IPS-15b (cell line): Measurements from ENCODE around the gene TOMM40.
A peak's percentile ranks its signal among the peaks of the same experiment; 100 is the strongest.

Experiments
- H3K27me3 ChIP-seq: one replicate; pipeline ENCODE4 v1.6.1; 2013; ENCODE audit warnings: low read length; ENCODE audit not compliant: control insufficient read depth, insufficient read depth
- H3K36me3 ChIP-seq: one replicate; pipeline ENCODE4 v1.6.1; 2013; ENCODE audit warnings: low read length; ENCODE audit not compliant: control insufficient read depth, insufficient read depth
- H3K4me1 ChIP-seq: one replicate; pipeline ENCODE4 v1.6.1; 2013; ENCODE audit warnings: mild to moderate bottlenecking, low read length; ENCODE audit not compliant: control insufficient read depth, insufficient read depth
- H3K4me3 ChIP-seq: one replicate; pipeline ENCODE4 v1.5.1; 2013; ENCODE audit warnings: low read depth, low read length
- H3K9ac ChIP-seq: one replicate; pipeline ENCODE4 v1.6.1; 2013; ENCODE audit warnings: low read depth, mild to moderate bottlenecking, low read length
- H3K9me3 ChIP-seq: one replicate; pipeline ENCODE4 v1.6.1; 2013; ENCODE audit warnings: mild to moderate bottlenecking, low read length; ENCODE audit not compliant: control insufficient read depth, insufficient read depth

TOMM40 gene

DNA sequence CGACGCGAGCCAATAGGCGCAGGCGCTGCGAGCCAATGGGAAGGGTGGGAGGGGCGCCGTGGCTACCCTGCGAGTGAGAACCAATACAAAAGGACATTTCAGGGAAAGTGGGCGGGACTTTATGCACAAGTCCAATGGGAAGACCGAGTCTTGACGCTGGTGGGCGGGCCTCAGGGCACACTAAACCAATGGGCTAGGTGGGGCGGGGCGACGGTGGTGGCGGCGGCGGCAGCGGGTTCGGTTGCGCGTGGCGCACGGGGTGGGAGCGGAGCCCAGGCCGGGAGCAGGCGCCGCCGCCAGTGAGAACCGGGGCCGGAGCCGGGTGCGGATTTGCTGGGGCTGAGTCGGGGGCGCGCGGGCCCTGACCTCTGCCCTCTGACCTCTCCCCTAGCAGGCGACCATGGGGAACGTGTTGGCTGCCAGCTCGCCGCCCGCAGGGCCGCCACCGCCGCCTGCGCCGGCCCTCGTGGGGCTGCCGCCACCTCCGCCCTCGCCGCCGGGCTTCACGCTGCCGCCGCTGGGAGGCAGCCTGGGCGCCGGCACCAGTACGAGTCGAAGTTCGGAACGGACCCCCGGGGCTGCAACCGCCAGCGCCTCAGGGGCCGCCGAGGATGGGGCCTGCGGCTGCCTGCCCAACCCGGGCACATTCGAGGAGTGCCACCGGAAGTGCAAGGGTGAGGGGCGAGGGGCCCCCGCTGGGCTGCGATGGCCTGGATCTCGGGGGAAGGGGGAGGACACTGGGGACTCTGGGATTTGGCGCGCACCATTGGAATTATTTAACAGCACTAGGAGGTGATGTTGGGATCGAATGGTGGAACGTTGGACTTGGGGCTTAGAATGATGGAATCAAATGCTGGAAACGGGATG, at the start of gene TOMM40:
Gene TOMM40, plus strand, starts transcription at position 239 of the 867 bp plus-strand sequence. Its CDS starts 162 bp downstream, at position 401.
- Histone ChIP-seq H3K4me1 (peaks cover 4% of the 10 kb centered on the region), H3K9me3 (no peaks in the 10 kb centered on the region), H3K9ac (peak within 1 kb of the TSS; percentile 82), H3K36me3 (peaks cover 58% of the 10 kb centered on the region), H3K27me3 (no peaks in the 10 kb centered on the region), H3K4me3 (peak within 1 kb of the TSS; percentile 96)

DNA sequence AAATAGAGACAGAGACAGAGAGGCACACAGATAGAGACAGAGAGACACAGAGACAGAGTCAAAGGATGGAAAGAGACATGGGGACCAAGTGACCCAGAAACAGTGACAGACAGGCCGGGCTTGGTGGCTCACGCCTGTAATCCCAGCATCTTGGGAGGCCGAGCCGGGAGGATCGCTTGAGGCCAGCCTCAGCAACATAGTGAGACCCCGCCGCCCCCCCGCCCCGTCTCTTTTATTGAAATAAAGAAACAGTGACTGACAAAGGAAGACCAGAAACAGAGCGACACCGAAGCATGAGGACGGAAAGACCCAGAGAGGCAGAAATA, 45.8 kb upstream of the TOMM40 start:
- peaks cover 6% of the 10 kb centered on the region for H3K4me1 ChIP-seq

DNA sequence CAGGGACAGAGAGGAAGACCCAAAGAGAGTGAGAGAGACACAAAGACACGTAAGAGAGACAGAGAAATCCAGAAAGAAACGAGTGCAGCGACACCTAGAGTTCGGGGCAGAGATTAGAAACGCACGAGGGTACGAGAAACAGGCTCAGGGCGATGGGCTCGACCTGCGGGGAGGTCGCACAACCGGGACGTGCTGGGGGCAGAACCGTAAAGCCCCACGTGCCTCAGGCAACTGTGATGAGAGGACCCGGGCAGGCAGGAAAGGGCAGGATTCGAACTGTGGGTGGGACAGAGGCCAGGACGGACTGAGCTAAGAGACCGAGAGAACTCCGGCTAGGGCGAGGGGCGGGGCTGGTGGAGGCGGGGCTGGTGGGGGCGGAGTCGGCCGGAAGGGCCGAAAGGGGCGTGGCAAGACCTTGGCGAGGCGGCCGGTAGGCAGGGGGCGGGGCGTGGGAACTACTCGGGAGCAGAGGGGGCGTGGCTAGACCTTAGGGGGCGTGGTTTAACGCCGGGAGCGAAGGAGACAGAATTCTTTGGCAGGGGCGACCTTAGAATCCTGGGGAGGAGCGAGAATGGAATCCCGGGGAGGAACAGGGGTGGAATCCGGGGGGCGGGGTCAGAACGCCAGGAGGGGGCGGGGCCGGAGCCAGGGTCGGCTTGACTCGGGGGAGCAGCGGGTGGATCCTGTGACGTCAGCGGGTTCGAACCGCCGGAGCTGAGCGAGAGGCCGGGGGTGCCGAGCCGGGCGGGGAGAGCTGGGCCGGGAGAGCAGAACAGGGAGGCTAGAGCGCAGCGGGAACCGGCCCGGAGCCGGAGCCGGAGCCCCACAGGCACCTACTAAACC, 45.2 kb upstream of the TOMM40 start, which contains the start of gene NECTIN2:
Gene NECTIN2, plus strand, starts transcription at position 686 of the 843 bp plus-strand sequence. CDS start 229 bp downstream, outside the sequence.
- Histone ChIP-seq H3K27me3 (peaks cover 7% of the 10 kb centered on the region), H3K9ac (peak within 1 kb of the TSS; percentile 93), H3K9me3 (no peaks in the 10 kb centered on the region), H3K4me3 (peak within 1 kb of the TSS; percentile 97), H3K36me3 (peaks cover 9% of the 10 kb centered on the region), H3K4me1 (peaks cover 10% of the 10 kb centered on the region)

More for the DNA sequence above, 45.8 kb upstream of the TOMM40 start:
- no peak overlapping the region for H3K9ac ChIP-seq
- peak overlapping the region; percentile 69 for H3K4me3 ChIP-seq
- no peaks in the 10 kb centered on the region for H3K9me3 ChIP-seq
- peaks cover 7% of the 10 kb centered on the region for H3K27me3 ChIP-seq
- peaks cover 6% of the 10 kb centered on the region for H3K36me3 ChIP-seq

DNA sequence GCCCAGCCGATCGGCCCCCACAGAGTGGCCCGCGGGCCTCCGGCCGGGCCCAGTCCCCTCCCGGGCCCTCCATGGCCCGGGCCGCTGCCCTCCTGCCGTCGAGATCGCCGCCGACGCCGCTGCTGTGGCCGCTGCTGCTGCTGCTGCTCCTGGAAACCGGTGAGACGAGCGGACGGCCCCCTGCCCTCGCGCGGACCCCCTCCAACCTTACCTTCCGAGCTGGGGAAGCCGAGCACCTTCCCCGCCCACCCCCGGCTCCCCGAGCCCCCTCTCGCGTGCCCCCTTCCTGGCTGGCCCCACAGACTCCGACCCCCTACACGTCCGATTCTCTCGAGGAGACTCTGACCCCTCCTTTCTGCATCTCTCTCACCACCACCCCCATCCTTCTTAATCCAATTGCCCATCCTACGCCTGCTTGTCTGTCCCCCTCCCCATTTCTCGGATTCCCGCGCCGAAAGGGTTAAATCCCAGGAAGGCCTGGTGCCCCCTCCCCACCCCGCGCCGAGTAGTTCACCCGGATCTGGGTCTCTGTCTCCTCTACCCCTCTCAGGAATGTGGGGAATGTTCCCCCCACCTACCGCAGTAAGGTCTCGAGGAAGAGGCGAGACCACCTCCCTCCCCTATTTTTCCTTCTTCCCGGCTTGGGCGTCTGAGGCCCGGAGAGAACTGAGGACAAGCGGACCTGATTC, 44.5 kb upstream of the TOMM40 start:
- Histone ChIP-seq H3K9ac (peak overlapping the region; percentile 93), H3K36me3 (peaks cover 13% of the 10 kb centered on the region), H3K4me1 (peaks cover 13% of the 10 kb centered on the region), H3K4me3 (peak overlapping the region; percentile 97), H3K27me3 (peaks cover 7% of the 10 kb centered on the region), H3K9me3 (no peaks in the 10 kb centered on the region)

DNA sequence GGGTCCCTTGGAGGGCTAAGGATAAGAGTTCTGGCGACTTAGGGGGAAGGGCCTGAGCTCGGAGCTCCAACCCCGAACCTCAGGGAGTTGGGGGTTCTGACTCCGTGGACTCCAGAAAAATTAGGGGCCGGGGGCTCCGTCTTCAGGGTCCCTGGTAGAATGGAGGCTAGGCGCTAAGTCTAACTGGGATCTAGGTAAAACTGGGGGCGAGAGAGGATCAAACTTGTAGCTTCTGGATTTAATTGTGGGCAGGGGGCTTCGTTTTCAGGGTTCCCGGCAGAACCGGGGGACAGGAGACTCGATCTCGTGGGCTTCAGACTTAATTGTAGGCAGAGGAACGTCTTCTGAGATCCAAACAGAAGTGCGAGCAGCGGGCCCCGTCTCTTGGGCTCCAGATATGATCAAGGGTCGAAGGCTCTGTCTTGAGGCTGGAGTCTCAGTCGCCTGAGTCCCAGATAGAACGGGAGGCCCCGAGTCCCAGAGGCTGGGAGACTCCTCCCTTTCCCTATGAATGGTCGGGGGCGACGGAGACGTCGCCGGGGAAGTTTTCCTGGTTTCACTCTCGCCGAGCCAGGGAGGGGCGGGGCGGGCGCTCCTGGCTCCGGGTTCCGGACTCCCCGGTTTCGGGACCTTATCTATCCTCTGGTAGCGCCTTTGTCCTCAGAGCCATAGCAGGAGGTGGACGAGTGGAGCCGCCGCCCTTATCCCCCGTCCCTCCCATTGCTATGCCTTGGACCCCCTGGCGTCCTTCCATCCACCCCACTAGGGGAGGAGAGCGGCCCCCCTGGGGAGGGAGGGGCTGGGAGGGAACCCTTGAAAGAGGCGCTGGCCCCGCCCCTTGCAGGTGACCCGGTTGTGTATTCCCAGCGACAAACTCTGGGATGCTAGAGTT, 43.7 kb upstream of the TOMM40 start:
- H3K4me3 ChIP-seq, result peak overlapping the region; percentile 97
- H3K27me3 ChIP-seq, result peaks cover 4% of the 10 kb centered on the region
- H3K4me1 ChIP-seq, result peaks cover 15% of the 10 kb centered on the region
- H3K9ac ChIP-seq, result peak overlapping the region; percentile 93
- H3K9me3 ChIP-seq, result no peaks in the 10 kb centered on the region
- peaks cover 16% of the 10 kb centered on the region for H3K36me3 ChIP-seq

DNA sequence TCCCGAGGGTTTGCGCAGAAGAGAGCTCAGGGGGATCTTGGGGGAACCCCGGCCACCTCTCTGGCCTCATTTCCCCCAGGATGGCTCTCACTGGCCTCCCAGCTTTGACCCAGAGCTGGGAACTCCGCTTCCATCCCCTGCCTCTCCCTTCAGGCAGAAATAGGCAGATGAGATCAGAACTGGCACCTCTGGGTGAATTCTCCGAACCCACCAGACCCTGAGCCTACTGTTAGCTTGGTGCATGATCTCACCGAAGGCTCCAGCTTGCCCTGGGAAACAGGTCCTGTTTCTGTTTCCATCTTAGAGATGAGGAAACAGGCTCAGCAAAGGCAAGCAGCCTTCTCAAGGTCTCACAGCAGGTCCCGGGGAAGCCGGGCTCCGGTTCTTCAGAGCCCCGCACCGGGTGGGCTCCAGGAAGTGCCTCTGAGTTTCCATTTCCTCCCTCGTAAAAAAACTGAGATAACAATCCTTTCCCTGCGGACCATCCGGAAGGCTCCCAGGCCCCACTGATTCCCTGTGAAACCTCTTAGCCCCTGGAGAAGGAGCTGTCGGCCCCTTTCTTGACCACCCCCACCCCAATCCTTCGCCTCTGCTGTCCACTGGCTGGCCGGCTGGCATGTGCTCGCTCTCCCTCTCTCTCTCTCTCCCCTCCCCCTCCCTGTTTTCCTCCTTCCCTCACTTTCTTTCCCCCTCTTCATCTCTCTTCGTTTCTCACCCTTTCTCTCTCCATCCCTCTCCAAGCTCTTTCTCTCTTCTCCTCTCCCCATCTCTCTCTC, 42.8 kb upstream of the TOMM40 start:
- H3K9ac ChIP-seq, result peak overlapping the region; percentile 28
- peaks cover 15% of the 10 kb centered on the region for H3K4me1 ChIP-seq
- H3K9me3 ChIP-seq, result no peaks in the 10 kb centered on the region
- H3K27me3 ChIP-seq, result peaks cover 4% of the 10 kb centered on the region
- peak overlapping the region; percentile 97 for H3K4me3 ChIP-seq
- H3K36me3 ChIP-seq, result peaks cover 16% of the 10 kb centered on the region

DNA sequence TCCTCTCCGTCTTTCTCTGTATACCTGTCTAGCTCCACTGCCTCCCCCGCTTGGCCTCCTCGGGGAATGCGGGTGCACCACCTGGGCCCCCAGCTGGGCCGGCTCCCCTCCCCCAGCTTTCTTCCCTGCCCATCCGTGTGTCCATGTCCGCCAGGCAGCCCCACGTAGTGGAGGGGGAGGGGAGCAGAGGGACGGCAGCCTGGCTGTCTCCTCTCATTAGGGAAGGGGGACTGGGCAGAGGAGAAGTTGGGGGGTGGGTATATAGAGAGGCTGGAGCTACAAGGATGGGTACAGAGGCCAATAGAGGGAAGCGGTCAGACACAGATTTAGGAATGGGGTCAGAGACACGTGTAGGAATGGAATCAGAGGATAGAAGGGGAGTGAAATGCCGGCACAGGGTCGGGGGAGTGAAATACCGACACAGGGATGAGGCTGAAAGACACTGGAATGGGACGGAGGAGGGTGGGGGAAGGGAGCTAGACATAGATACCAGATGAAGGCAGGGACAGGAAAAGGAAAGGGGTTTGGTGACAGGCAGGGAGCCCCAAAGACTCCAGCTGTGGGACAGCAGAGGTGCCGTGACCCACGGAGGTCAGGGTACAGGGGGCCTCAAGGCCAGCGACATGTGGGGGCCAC, 42.1 kb upstream of the TOMM40 start:
- Histone ChIP-seq H3K4me3 (peak overlapping the region; percentile 97), H3K9ac (no peak overlapping the region), H3K9me3 (no peaks in the 10 kb centered on the region), H3K4me1 (peaks cover 15% of the 10 kb centered on the region), H3K27me3 (peaks cover 4% of the 10 kb centered on the region), H3K36me3 (peaks cover 16% of the 10 kb centered on the region)

DNA sequence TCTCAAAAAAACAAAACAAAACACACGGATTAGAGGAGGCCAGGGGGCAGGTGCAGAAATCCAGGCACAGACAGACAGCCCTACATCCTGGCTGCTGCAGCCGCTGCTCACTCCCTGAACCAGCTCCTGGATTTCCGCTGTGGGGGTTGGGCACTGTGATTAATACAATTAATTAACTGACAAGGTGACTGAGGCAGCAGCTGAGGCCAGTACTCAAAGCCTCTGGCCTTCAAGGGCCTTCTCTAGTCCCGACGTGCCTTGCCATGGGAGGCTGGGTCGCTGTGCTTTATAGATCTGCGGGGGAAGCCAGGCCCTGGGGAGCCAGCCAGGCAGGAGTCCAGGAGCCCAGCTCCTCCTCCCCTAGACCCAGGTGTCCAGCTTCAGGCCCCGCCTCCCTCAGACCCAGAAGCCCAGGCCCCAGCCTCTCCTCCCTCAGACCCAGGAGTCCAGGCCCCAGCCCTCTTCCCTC, 40.4 kb upstream of the TOMM40 start:
- peaks cover 15% of the 10 kb centered on the region for H3K4me1 ChIP-seq
- no peaks in the 10 kb centered on the region for H3K9me3 ChIP-seq
- no peaks in the 10 kb centered on the region for H3K27me3 ChIP-seq
- H3K9ac ChIP-seq, result no peak overlapping the region
- peaks cover 16% of the 10 kb centered on the region for H3K36me3 ChIP-seq
- no peak overlapping the region for H3K4me3 ChIP-seq

DNA sequence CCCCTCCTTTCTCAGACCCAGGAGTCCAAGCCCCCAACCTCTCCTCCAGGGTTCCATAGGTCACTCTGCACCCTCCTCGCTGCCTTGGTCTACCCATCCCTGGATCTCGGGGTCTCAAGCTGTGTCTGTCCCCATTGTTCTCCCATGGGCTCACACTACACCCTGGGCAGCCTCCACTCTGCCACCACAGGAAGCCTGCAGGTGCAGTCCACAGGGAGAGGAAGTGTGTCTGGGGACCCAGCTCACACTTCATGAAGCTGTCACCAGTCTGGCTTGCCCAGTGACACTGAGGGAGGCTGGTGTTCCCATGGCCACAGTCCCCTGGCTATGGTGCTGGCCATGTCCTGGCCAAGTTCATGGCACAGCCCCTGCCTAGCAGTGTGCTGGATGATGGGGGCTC, 39.6 kb upstream of the TOMM40 start:
- Histone ChIP-seq H3K9me3 (no peaks in the 10 kb centered on the region), H3K4me3 (no peak overlapping the region), H3K4me1 (peaks cover 18% of the 10 kb centered on the region), H3K36me3 (peaks cover 16% of the 10 kb centered on the region), H3K27me3 (no peaks in the 10 kb centered on the region), H3K9ac (no peak overlapping the region)

DNA sequence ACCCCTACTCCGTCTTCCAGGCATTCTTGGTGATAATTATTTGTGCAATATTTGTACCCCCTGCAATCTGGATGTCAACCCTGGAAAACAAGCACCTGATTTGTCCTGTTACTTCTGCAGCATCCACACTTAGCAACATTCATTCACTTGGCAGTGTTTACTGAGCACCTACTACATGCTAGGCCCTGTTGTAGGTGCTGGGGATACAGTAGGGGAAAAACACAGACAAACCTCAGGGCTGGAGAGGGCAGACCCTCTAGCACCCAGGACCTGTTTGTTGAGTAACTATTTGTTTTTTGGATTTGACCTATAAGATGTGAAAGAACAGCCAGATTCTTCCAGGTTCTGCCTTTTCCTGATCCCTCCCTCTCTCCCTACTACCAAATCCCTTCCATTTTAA, 35.4 kb upstream of the TOMM40 start:
- H3K9ac ChIP-seq, result no peak overlapping the region
- H3K4me3 ChIP-seq, result no peak overlapping the region
- no peaks in the 10 kb centered on the region for H3K9me3 ChIP-seq
- H3K36me3 ChIP-seq, result peaks cover 12% of the 10 kb centered on the region
- H3K27me3 ChIP-seq, result no peaks in the 10 kb centered on the region
- H3K4me1 ChIP-seq, result peaks cover 12% of the 10 kb centered on the region
